GM18909 (cell line): ENCODE measurements around the gene DLG1.

Source experiments
- ATAC-seq: cut with Tn5 transposase; IDR thresholded peaks from one replicate; pipeline ENCODE4 v1.9.1; 2021; ENCODE audit warnings: mild to moderate bottlenecking; ENCODE audit not compliant: unreplicated experiment, poor library complexity

Gene DLG1

DNA sequence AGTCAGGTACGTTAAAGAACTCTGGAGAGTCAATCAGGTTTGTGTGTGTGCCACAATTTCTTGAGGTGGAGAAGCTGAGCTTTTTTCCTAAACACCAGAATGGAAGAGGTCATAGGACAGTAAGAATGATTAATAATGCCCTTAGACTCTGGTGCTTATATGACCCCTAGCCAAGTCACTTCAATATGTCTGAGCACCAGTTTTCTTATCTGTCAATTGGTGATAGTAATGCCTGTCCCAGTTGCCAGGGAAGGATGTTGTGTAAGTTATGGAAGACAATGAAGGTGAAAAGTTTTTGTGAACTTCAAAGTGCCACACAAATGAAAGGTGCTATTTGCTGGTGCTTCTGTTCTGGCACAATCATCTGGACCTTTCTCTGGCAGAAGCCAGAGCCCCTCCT is 22.2 kb upstream of the DLG1 start:
- ATAC-seq, result no peak

DNA sequence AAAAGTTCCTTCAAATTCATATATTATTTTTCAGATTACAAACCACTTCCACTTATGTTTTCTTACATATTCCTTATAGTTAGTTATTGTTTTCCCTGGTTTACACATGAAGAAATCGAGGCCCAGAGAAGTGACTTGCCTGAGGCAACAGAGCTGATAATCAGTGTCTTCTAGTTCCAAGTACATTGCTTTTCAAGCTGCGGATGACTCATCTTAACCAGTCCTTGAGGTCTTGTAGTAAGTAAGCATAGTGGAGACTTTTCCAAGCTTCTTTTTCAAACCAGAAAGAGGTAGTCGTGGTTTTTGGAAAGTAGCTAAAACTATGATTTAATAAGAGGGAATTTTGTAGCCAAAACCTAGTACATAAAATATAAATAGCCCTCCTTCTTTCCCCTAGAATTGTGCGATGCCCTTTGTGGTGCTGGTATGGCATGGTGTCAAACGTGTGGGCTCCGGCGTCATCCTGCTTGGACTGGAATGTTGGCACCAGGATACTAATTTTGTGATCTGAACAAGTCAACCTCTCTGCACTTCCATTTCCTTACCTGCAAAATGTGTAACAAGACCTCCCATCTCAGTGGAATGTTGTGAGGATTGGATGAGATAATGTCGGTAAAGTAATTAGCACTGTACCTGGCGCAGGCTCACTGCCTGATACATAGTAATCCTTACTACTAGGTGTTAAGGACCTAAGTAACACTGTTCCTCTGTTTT is 19.0 kb upstream of the DLG1 start:
- ATAC-seq, result no peak

DNA sequence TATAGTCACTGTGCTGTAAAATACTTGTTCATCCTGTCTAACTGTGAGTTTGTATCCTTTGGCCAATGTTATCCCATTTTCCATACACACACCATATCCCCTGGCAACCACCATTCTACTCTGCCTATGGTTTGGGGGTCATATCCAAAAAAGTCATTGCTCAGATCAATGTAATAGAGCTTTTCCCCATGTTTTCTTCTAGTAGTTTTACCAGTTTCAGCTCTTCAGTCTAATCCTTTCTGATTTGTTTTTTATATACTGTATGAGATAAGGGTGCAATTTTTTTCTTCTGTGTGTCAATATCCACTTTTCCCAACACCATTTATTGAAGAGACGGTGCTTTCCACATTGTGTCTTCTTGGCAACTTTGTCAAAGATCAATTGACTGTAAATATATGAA is 14.0 kb upstream of the DLG1 start:
- no peak for ATAC-seq

DNA sequence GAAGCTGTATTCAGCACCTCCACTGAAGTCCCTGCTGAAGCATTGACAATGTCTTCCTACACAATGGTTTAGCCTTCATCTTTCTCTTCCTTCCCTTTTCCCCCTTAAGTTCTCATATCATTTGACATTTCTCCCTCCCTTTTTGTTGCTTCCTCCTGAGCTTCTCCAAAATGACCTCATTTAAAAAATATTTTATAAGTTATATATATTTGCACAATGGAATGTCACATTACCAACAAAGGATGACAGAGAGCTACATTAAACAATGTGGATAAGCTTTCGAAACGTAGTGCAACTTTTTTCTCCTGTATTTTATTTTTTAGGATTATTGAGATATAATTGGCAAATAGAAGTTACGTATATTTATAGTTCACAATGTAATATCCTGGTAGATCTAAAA is 13.2 kb upstream of the DLG1 start:
- ATAC-seq, result no peak

DNA sequence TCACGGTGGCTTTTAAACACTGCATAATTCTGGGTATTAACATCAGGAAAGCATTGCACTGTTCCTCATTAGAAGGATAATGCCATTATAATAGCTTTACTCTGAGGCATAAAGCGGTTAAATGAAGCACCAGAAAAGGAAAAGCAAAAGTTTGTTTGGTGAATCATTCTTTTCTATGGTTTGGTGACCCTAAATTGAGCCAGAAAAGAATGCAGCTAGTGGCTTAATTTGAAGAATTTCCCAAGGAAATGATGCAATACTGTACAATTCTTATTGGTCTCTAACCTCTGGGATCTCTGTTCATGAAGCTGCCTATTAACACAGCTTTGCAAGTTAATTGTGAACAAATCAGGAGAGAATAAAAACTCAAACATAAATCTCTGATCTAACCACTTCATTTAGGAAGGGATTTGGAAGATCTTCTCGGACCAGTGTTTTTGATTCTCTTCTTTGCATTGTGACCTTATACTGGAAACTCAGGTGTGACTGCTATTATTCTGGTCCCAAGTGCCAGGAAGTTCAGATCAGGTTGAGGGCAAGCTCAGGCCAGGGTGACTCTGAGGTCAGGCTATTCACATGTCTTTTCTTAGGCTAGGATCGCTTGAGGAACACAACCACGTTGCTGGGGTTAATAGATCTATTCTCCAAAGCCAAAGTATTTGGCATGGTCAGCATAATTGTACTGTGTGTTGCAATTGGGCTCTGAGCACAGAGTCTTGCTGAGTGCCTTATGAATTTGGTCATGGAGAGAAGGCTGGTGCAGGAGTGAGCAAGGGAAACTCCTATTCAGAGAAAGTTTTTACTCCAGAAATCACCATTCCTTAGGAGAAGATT is 11.3 kb upstream of the DLG1 start:
- no peak for ATAC-seq

DNA sequence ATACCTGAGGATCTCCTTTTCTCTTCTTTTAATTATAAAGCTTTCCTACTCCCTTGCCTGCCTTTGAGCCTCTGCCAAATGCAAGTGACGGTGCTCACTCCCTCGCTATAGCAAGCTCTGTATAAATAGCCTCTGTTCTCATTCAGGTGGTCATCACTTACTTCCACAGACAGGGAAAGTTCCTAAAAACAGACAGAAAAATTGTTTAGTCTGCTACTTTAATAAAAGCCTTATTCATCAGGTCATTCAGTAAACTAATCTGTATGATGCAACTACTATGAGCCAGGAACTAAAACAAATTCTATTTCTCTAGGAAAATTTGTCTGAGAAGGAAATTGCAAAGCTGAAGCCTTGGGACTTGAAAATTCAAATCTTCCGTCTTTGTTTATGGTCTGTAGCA is 10.2 kb upstream of the DLG1 start:
- no peak for ATAC-seq

DNA sequence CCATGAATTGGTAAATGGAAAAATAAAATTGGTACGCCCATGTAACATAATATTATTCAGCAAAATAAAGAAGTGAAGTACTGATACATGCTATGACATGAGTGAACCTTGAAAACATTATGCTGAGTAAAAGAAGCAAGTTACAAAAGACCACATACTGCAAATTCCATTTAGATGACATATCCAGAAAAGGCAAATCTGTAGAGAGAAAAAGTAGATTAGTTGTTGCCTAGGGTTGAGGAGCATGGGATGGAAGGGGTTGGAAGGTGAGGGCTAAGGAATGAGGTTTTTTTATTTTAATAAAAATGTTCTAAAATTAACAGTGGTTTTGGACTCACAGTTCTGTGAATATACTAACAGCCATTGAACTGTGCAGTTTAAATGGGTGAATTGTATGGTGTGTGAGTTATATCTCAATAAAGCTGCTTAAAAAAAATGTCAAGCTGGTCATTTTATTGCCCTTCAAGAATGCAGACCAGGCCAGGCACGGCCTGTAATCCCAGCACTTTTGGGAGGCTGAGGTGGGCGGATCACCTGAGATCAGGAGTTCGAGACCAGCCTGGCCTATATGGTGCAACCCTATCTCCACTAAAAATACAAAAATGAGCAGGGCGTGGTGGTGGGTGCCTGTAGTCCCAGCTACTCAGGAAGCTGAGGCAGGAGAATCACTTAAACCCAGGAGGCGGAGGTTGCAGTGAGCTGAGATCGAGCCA is 8.1 kb upstream of the DLG1 start:
- ATAC-seq, result no peak

DNA sequence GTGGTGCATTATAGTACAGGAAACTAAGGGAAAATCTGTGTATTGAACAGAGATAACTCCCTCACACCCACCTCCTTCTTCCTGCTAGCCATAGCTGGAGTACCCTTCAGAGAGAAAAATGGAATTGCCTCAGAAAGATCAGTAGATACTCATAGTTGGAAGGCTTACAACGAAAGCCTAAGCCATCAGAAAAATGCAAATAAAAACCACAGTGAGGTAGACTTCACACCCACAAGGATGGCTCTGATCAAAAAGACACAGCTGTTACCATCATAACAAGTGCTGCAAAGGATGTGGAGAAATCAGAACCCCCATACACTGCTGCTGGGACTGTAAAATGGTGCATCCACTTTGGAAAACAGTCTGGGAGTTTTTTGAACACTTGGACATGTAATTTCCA is 7.4 kb upstream of the DLG1 start:
- ATAC-seq, result peak; percentile 91

DNA sequence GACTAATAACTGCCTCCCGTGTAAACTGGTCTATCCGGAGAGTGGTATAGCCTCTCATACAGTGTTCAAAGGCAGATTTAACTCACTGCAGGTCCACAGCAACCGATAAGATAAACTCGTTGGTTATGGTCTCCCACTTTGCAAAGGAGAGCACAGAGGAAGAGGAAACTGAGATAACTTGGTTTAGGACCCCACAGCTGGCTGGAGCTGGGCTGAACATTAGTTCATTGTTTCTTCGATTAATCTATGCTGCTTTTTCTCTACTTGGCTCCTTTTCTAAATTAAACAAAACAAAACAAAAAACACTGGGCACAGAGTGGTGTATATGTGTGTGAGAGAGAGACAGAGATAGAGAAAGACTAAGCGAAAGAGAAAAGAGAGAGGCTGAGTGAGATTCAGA is 5.0 kb upstream of the DLG1 start:
- ATAC-seq, result no peak

DNA sequence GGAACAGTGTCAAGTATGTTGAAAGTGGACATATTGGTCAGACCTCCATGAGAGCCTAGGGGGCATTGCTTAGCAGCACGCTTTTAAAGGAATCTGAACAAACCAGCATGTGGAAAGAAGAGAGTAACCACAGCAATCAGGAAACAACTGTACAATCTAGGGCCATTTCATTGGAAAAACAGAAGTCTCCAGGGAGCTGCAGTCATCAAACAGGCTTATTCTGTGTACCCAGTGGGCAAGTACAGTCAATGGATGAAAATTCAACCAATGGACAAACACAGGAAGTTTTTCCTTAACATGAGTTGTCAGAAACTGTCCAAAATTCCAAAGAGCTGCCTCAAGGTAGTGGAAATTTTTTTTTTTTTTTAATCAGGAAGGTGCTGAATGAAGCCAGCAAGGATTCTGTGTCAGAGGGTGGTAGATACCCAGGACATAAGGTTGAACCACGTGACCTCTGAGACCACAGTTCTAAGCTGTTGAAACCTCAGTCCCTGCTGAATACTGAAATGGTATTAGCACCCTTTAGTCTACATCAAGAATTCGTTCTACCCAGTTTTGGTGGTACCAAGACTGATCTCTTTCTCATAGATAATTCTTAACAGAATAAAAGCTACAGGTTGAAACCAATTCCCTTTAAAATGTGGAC is 4.4 kb upstream of the DLG1 start:
- ATAC-seq, result no peak

DNA sequence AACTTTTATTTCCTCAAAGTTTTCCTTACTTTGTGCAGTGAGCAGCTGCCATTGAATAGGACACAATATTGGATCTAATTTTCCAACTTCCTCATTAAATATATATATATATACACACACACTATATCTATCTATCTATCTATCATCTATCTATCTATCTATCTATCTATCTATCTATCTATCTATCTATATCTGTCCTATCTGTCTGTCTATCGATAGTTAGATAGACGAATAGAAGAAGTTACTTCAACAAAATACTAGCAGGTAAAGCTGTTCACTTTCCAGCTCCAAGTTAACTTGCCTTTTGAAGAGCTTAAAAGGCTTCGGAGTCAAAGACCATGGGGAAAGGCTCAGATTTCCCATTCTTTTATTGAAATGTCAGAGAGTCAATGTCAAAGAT is 3.6 kb upstream of the DLG1 start:
- no peak for ATAC-seq

DNA sequence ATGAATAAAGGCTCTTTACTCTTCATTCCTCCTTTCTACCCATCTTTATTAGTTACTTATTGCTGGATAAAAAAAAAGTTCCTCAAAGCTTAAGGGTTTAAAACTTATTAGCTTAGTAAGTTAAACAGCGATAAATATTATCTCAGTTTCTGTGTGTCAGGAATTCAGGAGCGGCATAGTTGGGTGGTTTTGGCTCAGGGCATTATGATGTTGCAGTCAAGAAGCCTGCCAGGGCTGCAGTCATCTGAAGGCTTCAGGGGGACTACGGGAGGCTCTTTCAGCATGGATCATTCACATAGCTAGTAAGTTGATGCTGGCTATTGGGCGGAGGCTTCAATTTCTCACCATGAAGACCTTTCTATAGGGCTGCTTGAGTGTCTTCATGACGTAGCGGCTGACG is 1.9 kb upstream of the DLG1 start:
- ATAC-seq, result no peak

DNA sequence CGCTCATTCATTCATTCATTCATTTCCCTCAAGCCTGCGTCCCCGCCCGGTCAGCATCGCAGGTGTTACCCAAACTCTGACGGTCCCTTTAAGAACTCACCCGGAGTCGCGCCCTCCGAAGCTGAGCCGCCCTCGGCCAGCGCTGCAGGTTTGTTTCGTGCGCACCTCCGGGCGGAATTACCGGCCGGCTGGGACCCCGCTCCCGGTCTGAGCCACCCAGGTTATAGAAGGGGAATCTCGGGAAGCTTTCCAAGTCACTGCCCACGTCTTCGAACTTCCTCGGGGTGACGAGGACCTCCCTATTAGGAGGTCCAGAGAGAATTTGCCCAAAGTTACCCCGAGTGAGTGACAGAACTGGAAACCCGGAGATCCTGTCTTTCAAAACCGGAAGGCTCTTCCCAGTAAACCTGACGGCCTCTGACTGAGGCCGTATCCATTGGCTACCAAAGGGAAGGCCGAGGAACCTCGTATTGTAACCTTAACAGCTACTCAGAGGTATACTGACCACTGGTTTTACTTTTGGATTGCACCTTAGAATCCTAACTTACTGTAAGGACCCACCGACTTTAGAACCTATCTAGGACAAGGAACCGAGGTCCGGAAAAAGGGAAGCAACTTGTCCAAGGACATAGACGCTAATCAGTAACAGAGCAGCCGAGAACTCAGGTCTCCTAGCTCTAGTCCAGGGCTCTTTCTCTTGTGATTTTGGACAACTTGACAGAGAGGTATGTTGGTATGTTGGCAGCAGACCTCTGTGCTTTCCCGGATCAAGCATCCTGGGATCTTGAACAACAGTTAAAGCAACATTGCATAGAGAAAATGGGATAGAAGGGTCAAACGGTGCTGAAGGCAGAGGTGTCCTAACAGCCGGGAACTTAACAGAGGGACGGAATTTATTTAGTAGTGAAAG is 788 bp upstream of the DLG1 start:
- ATAC-seq, result peak; percentile 35

DNA sequence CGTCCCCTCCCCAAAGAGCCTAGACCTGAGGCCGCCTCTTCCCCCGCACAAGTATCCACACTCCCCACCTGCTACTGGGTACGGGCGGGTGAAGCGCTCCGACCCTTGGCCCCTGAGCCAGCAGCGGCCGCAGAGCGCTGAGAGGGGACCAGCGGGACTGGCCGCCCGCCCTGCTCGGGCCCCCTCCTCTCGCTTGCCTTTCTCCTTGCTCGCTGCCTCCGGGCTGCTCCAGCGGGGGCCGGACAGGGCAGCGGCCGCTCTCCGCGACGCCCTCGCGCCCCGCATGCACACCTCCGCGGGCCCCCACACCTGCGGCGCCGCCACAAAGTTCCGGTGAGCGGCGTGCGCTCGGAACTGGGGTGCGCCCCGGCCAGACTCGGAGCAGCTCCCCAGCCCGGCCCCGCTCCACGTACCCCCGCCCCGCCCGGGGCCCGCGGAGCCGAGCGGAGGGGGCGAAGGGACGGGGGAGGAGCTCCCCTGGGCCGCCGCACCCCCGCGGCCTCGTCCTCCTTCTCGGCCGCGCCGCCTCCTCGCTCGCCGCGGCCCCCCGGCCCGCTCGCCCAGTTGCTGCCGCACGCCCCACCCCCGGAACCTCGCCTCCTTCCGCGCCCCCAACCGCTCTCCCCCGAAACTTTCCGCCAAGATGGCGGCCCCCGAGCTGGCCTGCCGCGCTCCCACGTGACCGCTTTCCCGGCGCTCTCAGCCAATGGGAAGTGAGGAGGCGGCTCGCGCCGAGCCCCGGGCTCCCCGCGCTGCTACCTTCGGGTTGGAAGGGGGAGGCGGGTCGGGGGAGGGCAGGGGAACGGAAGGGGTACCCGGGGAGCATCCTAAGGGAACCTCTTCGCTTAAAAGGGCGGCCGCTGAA is 704 bp downstream of the DLG1 start:
- ATAC-seq, result peak; percentile 77

DNA sequence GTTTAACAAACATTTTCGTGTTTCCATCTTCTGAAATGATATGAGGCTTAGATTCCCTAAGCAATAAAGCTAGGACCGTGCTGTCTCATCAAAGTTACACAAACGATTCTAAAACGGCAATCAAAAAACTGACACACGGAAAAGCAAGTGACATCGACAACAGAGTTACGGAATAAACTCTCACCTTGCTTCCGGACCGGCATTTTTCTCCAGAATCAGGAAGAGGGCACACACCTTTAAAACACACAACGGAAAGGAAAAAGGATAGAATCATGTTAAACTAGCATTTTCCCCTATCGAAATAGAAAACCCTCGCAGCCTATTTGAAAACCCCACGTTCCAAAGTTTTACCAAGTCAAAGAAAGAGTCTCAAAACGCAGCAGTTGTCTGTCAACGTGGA is 1.4 kb downstream of the DLG1 start:
- no peak for ATAC-seq

DNA sequence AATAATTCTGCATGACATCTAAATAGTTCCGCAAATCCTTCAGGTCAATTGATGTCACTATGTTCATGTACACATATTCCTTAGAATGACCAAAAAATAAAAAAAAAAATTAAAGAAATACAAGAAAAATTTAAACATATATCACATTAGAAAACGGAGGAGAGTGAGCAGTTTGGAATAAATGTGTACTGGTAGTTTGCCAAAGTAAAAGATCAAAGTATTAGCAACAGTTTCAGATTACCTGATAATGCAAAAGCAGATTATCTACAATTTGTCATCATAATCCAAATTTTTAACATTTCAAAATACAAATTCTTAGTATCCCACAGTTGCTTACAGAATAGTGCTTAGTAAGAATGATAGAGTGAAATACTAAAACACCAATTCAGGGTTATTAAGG is 1.9 kb downstream of the DLG1 start:
- ATAC-seq, result no peak

DNA sequence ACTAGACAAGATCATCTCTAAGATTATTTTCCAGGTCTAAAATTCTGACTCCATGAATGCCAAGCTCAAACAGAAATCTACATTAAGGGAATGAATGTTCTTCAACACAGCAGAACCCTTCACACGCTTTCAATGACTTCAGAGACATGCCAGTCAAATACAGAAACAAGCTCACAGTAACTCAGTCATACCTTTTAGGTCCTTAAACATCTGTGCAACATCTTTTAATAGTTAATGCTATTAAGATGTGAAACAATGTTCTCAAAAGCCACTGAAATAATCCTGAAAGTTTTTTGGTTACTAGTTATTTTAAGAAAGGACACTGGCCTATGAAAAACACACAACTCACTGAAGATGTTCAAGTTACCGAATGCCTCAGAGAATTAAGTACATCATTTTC is 2.5 kb downstream of the DLG1 start:
- ATAC-seq, result no peak

DNA sequence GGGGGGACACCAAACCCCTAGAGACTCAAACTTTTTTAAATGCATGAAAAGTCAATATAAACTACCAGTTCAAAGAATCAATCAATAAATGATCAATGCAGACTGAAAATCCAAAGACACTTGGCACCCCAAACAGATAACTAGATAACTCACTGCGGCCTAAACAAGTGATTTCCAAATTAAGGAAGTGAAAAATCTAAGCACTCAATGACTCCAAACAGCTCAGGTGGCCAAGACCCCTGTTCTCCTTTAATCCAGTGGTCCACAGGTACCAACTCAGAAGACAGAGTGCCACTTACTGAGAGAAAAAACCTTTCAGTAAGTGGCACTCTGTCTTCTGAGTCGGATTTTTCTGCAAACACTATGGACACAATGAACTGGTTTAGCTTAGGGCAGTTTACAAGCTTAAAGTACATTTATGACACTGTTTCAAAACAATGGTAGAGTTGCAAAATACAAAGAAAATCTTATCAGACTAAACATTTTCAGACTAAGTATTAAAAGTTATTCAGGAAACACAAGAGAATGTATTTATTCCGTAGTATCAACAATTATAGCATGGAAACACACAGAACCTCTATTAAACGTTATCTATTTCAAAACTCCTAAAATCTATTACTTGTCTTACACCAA is 4.7 kb downstream of the DLG1 start:
- no peak for ATAC-seq
